ENCODE measurements around the gene RTP2.

RTP2 gene

GRCh38 chr3:187726564-187726963, 24.2 kb upstream of the RTP2 start:
- H3K27me3 Mint-ChIP-seq: no peaks in the 10 kb centered on the region
- H3K36me3 Mint-ChIP-seq: peaks cover 18% of the 10 kb centered on the region
- no peak overlapping the region for H3K4me3 Mint-ChIP-seq
- no peaks in the 10 kb centered on the region for H3K4me1 Mint-ChIP-seq
- no peak overlapping the region for H3K27ac Mint-ChIP-seq
- no peaks in the 10 kb centered on the region for H3K9me3 Mint-ChIP-seq

GRCh38 chr3:187725653-187726370, 23.5 kb upstream of the RTP2 start:
- Mint-ChIP-seq H3K27ac (no peak overlapping the region), H3K9me3 (no peaks in the 10 kb centered on the region), H3K27me3 (no peaks in the 10 kb centered on the region), H3K36me3 (peaks cover 15% of the 10 kb centered on the region), H3K4me3 (no peak overlapping the region), H3K4me1 (no peaks in the 10 kb centered on the region)

- no peak overlapping the region for H3K27ac Mint-ChIP-seq
- H3K4me1 Mint-ChIP-seq: no peaks in the 10 kb centered on the region
- no peaks in the 10 kb centered on the region for H3K27me3 Mint-ChIP-seq
- peaks cover 14% of the 10 kb centered on the region for H3K36me3 Mint-ChIP-seq
- no peaks in the 10 kb centered on the region for H3K9me3 Mint-ChIP-seq
- no peak overlapping the region for H3K4me3 Mint-ChIP-seq
Observed at GRCh38 chr3:187725224-187725623, 22.9 kb upstream of the RTP2 start.

- Mint-ChIP-seq H3K4me3 (no peak overlapping the region), H3K27ac (no peak overlapping the region), H3K27me3 (no peaks in the 10 kb centered on the region), H3K9me3 (no peaks in the 10 kb centered on the region), H3K36me3 (peaks cover 13% of the 10 kb centered on the region), H3K4me1 (no peaks in the 10 kb centered on the region)
Observed at GRCh38 chr3:187722206-187722612, 19.9 kb upstream of the RTP2 start.

GRCh38 chr3:187721055-187721454, 18.7 kb upstream of the RTP2 start:
- Mint-ChIP-seq H3K4me3 (no peak overlapping the region), H3K27ac (no peak overlapping the region), H3K27me3 (no peaks in the 10 kb centered on the region), H3K36me3 (peaks cover 13% of the 10 kb centered on the region), H3K4me1 (no peaks in the 10 kb centered on the region), H3K9me3 (no peaks in the 10 kb centered on the region)

- Mint-ChIP-seq H3K4me3 (no peak overlapping the region), H3K4me1 (no peaks in the 10 kb centered on the region), H3K27me3 (no peaks in the 10 kb centered on the region), H3K9me3 (no peaks in the 10 kb centered on the region), H3K27ac (no peak overlapping the region), H3K36me3 (peaks cover 13% of the 10 kb centered on the region)
Observed at GRCh38 chr3:187720337-187720670, 17.9 kb upstream of the RTP2 start.

GRCh38 chr3:187719628-187720336, 17.4 kb upstream of the RTP2 start:
- H3K27ac Mint-ChIP-seq: no peak overlapping the region
- H3K4me1 Mint-ChIP-seq: no peaks in the 10 kb centered on the region
- no peaks in the 10 kb centered on the region for H3K9me3 Mint-ChIP-seq
- H3K36me3 Mint-ChIP-seq: peaks cover 12% of the 10 kb centered on the region
- no peaks in the 10 kb centered on the region for H3K27me3 Mint-ChIP-seq
- no peak overlapping the region for H3K4me3 Mint-ChIP-seq

- Mint-ChIP-seq H3K4me1 (peaks cover 9% of the 10 kb centered on the region), H3K27me3 (no peaks in the 10 kb centered on the region), H3K27ac (no peak overlapping the region), H3K9me3 (no peaks in the 10 kb centered on the region), H3K4me3 (no peak overlapping the region), H3K36me3 (peaks cover 6% of the 10 kb centered on the region)
Observed at GRCh38 chr3:187718802-187719201, 16.4 kb upstream of the RTP2 start.

GRCh38 chr3:187717572-187717971, 15.2 kb upstream of the RTP2 start:
- peaks cover 15% of the 10 kb centered on the region for H3K4me1 Mint-ChIP-seq
- H3K4me3 Mint-ChIP-seq: no peak overlapping the region
- H3K9me3 Mint-ChIP-seq: no peaks in the 10 kb centered on the region
- H3K27ac Mint-ChIP-seq: no peak overlapping the region
- no peaks in the 10 kb centered on the region for H3K36me3 Mint-ChIP-seq
- H3K27me3 Mint-ChIP-seq: no peaks in the 10 kb centered on the region

GRCh38 chr3:187714404-187714979, 12.1 kb upstream of the RTP2 start:
- Mint-ChIP-seq H3K4me1 (peaks cover 15% of the 10 kb centered on the region), H3K27me3 (no peaks in the 10 kb centered on the region), H3K36me3 (no peaks in the 10 kb centered on the region), H3K4me3 (no peak overlapping the region), H3K9me3 (no peaks in the 10 kb centered on the region), H3K27ac (no peak overlapping the region)

- H3K27me3 Mint-ChIP-seq: no peaks in the 10 kb centered on the region
- peaks cover 15% of the 10 kb centered on the region for H3K4me1 Mint-ChIP-seq
- H3K4me3 Mint-ChIP-seq: no peak overlapping the region
- no peaks in the 10 kb centered on the region for H3K9me3 Mint-ChIP-seq
- H3K36me3 Mint-ChIP-seq: no peaks in the 10 kb centered on the region
- H3K27ac Mint-ChIP-seq: no peak overlapping the region
Observed at GRCh38 chr3:187713504-187713903, 11.1 kb upstream of the RTP2 start.

- Mint-ChIP-seq H3K4me3 (no peak overlapping the region), H3K9me3 (no peaks in the 10 kb centered on the region), H3K36me3 (no peaks in the 10 kb centered on the region), H3K27ac (no peak overlapping the region), H3K4me1 (peaks cover 9% of the 10 kb centered on the region), H3K27me3 (no peaks in the 10 kb centered on the region)
Observed at GRCh38 chr3:187709155-187709554, 6.8 kb upstream of the RTP2 start.

GRCh38 chr3:187708696-187709095, 6.3 kb upstream of the RTP2 start:
- Mint-ChIP-seq H3K4me3 (no peak overlapping the region), H3K4me1 (peaks cover 5% of the 10 kb centered on the region), H3K36me3 (no peaks in the 10 kb centered on the region), H3K27me3 (no peaks in the 10 kb centered on the region), H3K9me3 (no peaks in the 10 kb centered on the region), H3K27ac (no peak overlapping the region)

GRCh38 chr3:187706971-187707370, 4.6 kb upstream of the RTP2 start:
- no peak overlapping the region for H3K27ac Mint-ChIP-seq
- no peaks in the 10 kb centered on the region for H3K9me3 Mint-ChIP-seq
- H3K4me3 Mint-ChIP-seq: no peak overlapping the region
- no peaks in the 10 kb centered on the region for H3K27me3 Mint-ChIP-seq
- no peaks in the 10 kb centered on the region for H3K4me1 Mint-ChIP-seq
- H3K36me3 Mint-ChIP-seq: no peaks in the 10 kb centered on the region

GRCh38 chr3:187705164-187705563, 2.8 kb upstream of the RTP2 start:
- no peak overlapping the region for H3K4me3 Mint-ChIP-seq
- no peaks in the 10 kb centered on the region for H3K27me3 Mint-ChIP-seq
- H3K27ac Mint-ChIP-seq: no peak overlapping the region
- H3K4me1 Mint-ChIP-seq: no peaks in the 10 kb centered on the region
- no peaks in the 10 kb centered on the region for H3K36me3 Mint-ChIP-seq
- no peaks in the 10 kb centered on the region for H3K9me3 Mint-ChIP-seq

- no peaks in the 10 kb centered on the region for H3K4me1 Mint-ChIP-seq
- no peaks in the 10 kb centered on the region for H3K9me3 Mint-ChIP-seq
- H3K4me3 Mint-ChIP-seq: no peak overlapping the region
- no peak overlapping the region for H3K27ac Mint-ChIP-seq
- H3K27me3 Mint-ChIP-seq: no peaks in the 10 kb centered on the region
- no peaks in the 10 kb centered on the region for H3K36me3 Mint-ChIP-seq
Observed at GRCh38 chr3:187700249-187700648, 2.1 kb downstream of the RTP2 start.

Data from activated naive CD4-positive, alpha-beta T cell treated with anti-CD3 and anti-CD28 coated beads, Interleukin-2, amount 50 U/mL, for 24 hours (primary cell).